ENCODE measurements around the gene LMX1B. TPM values are rescaled to one million over a fixed set of nuclear protein-coding genes. Genes with fewer than 3 reads are reported as not detected.

The LMX1B gene
- total RNA-seq, 1 experiment from 2014 or later = not detected

DNA sequence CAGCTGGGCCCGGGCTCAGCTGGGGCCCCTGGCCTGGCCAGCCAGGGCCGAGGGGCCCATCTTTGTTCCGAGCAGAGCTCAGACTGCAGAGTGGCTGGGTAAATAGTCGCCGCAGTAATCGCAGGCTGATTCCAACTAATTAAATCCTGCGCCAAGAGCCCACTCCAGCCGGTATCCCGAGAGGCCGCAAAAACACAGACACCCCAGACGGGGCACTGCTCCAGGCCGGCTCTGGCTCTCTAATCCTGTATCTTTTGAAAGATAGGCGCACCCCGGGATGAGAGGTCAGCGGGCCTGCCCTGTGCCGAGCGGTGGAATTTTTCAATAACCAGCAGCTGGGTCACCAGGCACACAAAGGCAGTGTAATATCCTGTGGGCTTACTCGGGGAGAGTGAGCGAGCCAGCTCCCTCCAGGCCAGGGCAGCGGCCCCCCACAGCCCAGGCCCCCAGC is 57.7 kb downstream of the LMX1B start:
- no peaks in the 10 kb centered on the region for H3K36me3 Mint-ChIP-seq (ENCODE audit: insufficient read depth, unreplicated experiment)
- no TSS peak for BruUV-seq (replicated peaks)
- CTCF ChIA-PET = no interaction called here
- no peaks in the 10 kb centered on the region for H3K9me3 Mint-ChIP-seq (ENCODE audit: low read depth, unreplicated experiment)
- DNase-seq = no peak
- no peak overlapping the region for H3K4me3 Mint-ChIP-seq (ENCODE audit: low read depth, unreplicated experiment)
- no peak overlapping the region for H3K27ac Mint-ChIP-seq (ENCODE audit: unreplicated experiment)
- TF ChIP-seq, protein P1, sequence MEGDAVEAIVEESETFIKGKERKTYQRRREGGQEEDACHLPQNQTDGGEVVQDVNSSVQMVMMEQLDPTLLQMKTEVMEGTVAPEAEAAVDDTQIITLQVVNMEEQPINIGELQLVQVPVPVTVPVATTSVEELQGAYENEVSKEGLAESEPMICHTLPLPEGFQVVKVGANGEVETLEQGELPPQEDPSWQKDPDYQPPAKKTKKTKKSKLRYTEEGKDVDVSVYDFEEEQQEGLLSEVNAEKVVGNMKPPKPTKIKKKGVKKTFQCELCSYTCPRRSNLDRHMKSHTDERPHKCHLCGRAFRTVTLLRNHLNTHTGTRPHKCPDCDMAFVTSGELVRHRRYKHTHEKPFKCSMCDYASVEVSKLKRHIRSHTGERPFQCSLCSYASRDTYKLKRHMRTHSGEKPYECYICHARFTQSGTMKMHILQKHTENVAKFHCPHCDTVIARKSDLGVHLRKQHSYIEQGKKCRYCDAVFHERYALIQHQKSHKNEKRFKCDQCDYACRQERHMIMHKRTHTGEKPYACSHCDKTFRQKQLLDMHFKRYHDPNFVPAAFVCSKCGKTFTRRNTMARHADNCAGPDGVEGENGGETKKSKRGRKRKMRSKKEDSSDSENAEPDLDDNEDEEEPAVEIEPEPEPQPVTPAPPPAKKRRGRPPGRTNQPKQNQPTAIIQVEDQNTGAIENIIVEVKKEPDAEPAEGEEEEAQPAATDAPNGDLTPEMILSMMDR (IDR thresholded peaks at IDR 0.05; ENCODE audit: unreplicated experiment) = no peak
- H3K4me1 Mint-ChIP-seq (ENCODE audit: low read depth, unreplicated experiment) = no peaks in the 10 kb centered on the region
- intact Hi-C loops (cut with micrococcal nuclease; ENCODE audit: unreplicated experiment) = no loop called here
- peaks cover 39% of the 10 kb centered on the region for H3K27me3 Mint-ChIP-seq (ENCODE audit: unreplicated experiment)

DNA sequence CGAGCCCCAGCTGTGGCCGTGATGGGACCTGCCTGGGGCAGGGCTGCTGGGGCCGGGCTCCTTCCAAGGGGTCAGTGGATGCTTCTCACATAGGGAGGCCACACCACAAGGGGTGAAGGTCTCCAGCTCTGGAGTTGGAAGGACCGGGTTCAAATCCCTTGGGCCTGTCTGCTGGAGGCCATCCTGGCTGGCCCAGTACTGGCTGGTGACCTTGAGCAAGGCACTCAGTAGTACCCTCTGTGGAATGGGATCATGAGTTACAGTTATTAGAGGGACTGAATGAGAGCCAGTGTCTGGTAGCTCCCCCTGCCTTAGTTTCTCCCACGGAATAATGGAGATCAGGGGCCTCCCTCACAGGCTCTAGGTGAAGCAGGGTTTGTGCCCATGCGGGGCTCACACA is 58.3 kb downstream of the LMX1B start:
- no TSS peak for BruUV-seq (replicated peaks)
- CTCF ChIA-PET = no interaction called here
- H3K27me3 Mint-ChIP-seq (ENCODE audit: unreplicated experiment) = peaks cover 45% of the 10 kb centered on the region
- H3K9me3 Mint-ChIP-seq (ENCODE audit: low read depth, unreplicated experiment) = no peaks in the 10 kb centered on the region
- H3K4me1 Mint-ChIP-seq (ENCODE audit: low read depth, unreplicated experiment) = no peaks in the 10 kb centered on the region
- H3K36me3 Mint-ChIP-seq (ENCODE audit: insufficient read depth, unreplicated experiment) = no peaks in the 10 kb centered on the region
- no peak overlapping the region for H3K4me3 Mint-ChIP-seq (ENCODE audit: low read depth, unreplicated experiment)
- DNase-seq = no peak
- no peak overlapping the region for H3K27ac Mint-ChIP-seq (ENCODE audit: unreplicated experiment)
- intact Hi-C loops (cut with micrococcal nuclease; ENCODE audit: unreplicated experiment) = no loop called here
- TF ChIP-seq, protein P1 (IDR thresholded peaks at IDR 0.05; ENCODE audit: unreplicated experiment) = no peak

DNA sequence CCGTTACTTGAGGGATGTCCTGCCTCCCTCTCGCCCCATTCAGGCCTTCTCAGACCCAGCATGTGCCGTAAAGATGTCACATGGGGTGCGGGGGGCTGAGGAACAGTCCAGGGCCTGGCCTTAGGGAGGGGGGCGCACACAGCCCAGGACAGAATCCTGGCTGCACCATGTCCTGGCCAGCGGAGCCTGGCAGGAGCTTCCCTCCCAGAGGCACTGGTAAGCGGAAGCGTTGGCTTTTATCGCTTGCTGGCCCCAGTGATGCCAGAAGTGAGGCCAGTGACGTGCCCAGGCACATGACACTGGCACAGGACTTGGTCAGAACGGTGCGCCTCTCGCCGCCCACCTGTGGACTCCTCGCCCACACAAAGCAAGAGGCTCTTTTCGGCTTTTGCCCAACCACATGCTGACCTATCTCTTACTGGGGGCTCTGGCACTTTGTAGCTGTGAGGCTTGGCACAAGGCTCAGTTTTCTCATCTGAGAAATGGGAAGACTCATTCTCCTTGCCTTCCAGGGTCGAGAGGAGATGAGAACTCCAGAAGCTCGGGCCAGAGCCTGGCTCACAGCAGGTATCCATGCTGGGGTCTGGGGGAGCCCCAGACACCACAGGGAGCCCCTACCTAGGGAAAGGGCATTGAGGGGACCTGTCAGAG is 59.0 kb downstream of the LMX1B start:
- BruUV-seq (replicated peaks) = no TSS peak
- Mint-ChIP-seq H3K4me3 (ENCODE audit: low read depth, unreplicated experiment) (no peak overlapping the region), H3K27ac (ENCODE audit: unreplicated experiment) (no peak overlapping the region), H3K36me3 (ENCODE audit: insufficient read depth, unreplicated experiment) (no peaks in the 10 kb centered on the region), H3K9me3 (ENCODE audit: low read depth, unreplicated experiment) (no peaks in the 10 kb centered on the region), H3K4me1 (ENCODE audit: low read depth, unreplicated experiment) (no peaks in the 10 kb centered on the region), H3K27me3 (ENCODE audit: unreplicated experiment) (peaks cover 52% of the 10 kb centered on the region)
- intact Hi-C loops (cut with micrococcal nuclease; ENCODE audit: unreplicated experiment) = no loop called here
- DNase-seq = no peak
- CTCF ChIA-PET = no interaction called here
- TF ChIP-seq, protein P1 (IDR thresholded peaks at IDR 0.05; ENCODE audit: unreplicated experiment) = no peak

DNA sequence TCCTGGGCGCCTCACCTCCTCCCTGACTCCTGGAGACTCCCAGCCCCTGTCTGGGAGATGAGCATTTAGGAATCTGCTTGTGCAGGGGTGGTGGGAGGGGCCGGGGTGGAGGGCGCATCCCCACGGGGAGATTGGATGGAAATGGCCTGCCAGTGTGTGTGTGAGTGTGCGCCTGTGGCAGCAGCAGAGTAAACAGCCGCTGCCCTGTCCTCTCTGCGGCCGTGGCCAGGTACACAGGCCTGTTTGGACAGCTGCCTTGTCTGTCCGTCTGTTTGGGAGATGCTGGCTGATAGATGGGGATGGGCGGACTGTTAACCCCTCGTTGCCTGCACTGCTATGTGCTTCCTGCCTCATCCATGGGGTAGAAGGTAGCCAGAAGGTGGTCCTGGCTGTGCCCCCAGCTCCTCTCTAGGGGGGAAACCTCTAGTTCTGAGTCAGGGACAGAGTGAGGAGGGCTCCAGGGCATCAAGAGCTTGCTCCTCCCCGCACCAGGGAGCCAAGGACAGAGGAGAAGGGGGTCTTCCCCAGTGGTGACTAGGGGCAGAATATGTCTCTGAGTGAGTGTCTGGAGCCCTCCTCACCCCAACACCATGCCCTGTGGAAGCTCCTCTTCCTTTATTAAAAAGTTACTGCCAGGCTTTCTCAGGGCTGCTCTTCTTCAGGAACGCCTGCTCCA is 60.1 kb downstream of the LMX1B start:
- Mint-ChIP-seq H3K4me3 (ENCODE audit: low read depth, unreplicated experiment) (no peak overlapping the region), H3K4me1 (ENCODE audit: low read depth, unreplicated experiment) (no peaks in the 10 kb centered on the region), H3K27me3 (ENCODE audit: unreplicated experiment) (peaks cover 63% of the 10 kb centered on the region), H3K36me3 (ENCODE audit: insufficient read depth, unreplicated experiment) (no peaks in the 10 kb centered on the region), H3K27ac (ENCODE audit: unreplicated experiment) (no peak overlapping the region), H3K9me3 (ENCODE audit: low read depth, unreplicated experiment) (no peaks in the 10 kb centered on the region)
- DNase-seq = no peak
- intact Hi-C loops (cut with micrococcal nuclease; ENCODE audit: unreplicated experiment) = no loop called here
- no TSS peak for BruUV-seq (replicated peaks)
- TF ChIP-seq, protein P1 (IDR thresholded peaks at IDR 0.05; ENCODE audit: unreplicated experiment) = no peak
- CTCF ChIA-PET = no interaction called here

All from Calu3 (cell line).